TTC549 (cell line): ENCODE measurements around the gene C5.
"Not testable (repeated sequence)": the region's sequence is repeated elsewhere in the genome, so short reads cannot be mapped to it uniquely, and the experiment has no call there.

ENCODE experiments used
- FAIRE-seq: peaks from 2 replicates; lab custom pipeline; 2012; peaks lifted over from hg19 to GRCh38; lab: Jason Lieb, UNC

C5 gene

GRCh38 chr9:120978987-120979386 is 71.1 kb downstream of the C5 start:
- no peak for FAIRE-seq

- FAIRE-seq: no peak
Observed at GRCh38 chr9:120977321-120977720, 72.8 kb downstream of the C5 start.

GRCh38 chr9:120974921-120975320 is 75.2 kb downstream of the C5 start:
- FAIRE-seq: no peak

- FAIRE-seq: no peak
Observed at GRCh38 chr9:120974181-120974580, 75.9 kb downstream of the C5 start.

GRCh38 chr9:120971938-120972337 is 78.1 kb downstream of the C5 start:
- no peak for FAIRE-seq

- not testable (repeated sequence) for FAIRE-seq
Observed at GRCh38 chr9:120971471-120971870, 78.6 kb downstream of the C5 start.

GRCh38 chr9:120970244-120970643 is 79.8 kb downstream of the C5 start:
- no peak for FAIRE-seq

- FAIRE-seq: no peak
Observed at GRCh38 chr9:120966013-120966369, 84.1 kb downstream of the C5 start.

- FAIRE-seq: no peak
Observed at GRCh38 chr9:120965344-120966012, 84.6 kb downstream of the C5 start.

- no peak for FAIRE-seq
Observed at GRCh38 chr9:120961936-120962335, 88.1 kb downstream of the C5 start.

- no peak for FAIRE-seq
Observed at GRCh38 chr9:120960001-120960400, 90.1 kb downstream of the C5 start.

GRCh38 chr9:120956862-120957261 is 93.2 kb downstream of the C5 start:
- FAIRE-seq: no peak

- FAIRE-seq: no peak
Observed at GRCh38 chr9:120951960-120952618, 98.0 kb downstream of the C5 start.

- FAIRE-seq: no peak
Observed at GRCh38 chr9:120950421-120951388, 99.4 kb downstream of the C5 start.

GRCh38 chr9:120949290-120949689 is 100.8 kb downstream of the C5 start:
- FAIRE-seq: no peak

GRCh38 chr9:120948824-120949223 is 101.3 kb downstream of the C5 start:
- FAIRE-seq: no peak

- no peak for FAIRE-seq
Observed at GRCh38 chr9:120947222-120947621, 102.9 kb downstream of the C5 start.

GRCh38 chr9:120946259-120946658 is 103.8 kb downstream of the C5 start:
- no peak for FAIRE-seq

GRCh38 chr9:120944948-120945347 is 105.1 kb downstream of the C5 start:
- no peak for FAIRE-seq

GRCh38 chr9:120944434-120944843 is 105.6 kb downstream of the C5 start:
- FAIRE-seq: no peak

GRCh38 chr9:120942186-120943001 is 107.7 kb downstream of the C5 start:
- FAIRE-seq: no peak
